Stimulated activated CD8-positive, alpha-beta memory T cell treated with anti-CD3 and anti-CD28 coated beads, Interleukin-2, amount 100 ng/mL, for 48 hours (primary cell): ENCODE data around the gene ZSCAN5A.
"Not testable (repeated sequence)": the region's sequence is repeated elsewhere in the genome, so short reads cannot be mapped to it uniquely, and the experiment has no call there.

Source experiments
- DNase-seq, 2 donors: peaks; one replicate each; pipeline ENCODE4 v3.0.0-alpha.2; 2020; ENCODE audit warnings: low read depth in 2 of 2

Gene ZSCAN5A

DNA sequence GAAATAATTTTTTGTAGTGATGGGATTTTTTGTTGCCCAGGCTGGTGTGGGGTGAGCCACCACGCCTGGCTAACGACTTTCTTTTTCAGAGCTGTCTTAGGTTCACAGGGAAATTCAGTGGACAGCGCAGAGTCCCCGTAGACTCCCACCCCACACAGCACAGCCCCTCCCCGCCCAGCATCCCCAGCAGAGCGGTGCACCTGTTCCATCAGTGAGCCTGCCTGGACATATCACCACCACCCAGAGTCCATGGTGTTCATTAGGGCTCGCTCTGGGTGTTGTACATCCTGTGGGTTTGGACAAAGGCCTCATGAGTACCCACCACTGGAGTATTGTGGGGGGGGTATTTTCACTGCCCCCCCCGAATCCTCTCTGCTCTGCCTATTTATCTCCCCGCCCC lies 104.6 kb downstream of the ZSCAN5A start:
- not testable (repeated sequence) for DNase-seq

GRCh38 chr19:56209091-56209490 lies 105.5 kb downstream of the ZSCAN5A start:
- DNase-seq: no peak

DNA sequence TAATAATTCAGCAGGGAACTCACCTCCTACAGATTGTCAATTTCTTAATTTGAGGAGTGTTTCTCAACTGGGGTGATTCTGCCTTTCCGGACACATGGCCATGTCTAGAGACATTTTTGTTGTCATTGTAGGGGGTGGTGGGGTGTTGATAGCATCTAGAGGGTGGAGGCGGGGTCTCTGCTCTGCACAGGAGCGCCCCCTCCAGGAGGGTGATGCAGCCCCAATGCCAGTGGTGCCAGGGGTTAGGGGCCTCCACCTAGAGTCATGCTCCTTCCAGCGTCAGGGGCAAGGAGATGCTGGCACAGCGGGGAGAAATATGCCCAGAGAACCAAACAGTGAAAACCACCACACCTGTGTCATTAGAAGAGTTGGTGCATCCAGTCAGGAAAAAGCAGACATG lies 107.1 kb downstream of the ZSCAN5A start:
- not testable (repeated sequence) for DNase-seq

DNA sequence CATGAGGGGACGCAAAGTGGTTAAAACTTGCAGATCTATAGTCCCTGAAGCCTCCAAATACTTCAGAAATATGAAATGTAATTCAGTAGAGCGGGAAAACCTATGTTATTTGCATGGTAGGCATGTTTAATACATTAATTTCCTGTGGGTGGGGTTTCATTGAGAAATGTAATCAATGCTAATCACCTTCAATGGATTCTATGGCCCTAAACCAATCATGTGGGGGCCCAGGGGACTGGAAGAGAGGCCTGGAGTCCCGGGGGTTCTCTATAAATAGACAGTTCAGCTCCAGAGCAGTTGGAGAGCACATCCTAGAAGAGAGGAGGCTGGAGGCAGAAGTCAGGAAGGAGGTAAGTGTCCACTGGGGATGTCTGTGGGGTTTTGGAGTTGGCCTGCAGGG lies 112.7 kb downstream of the ZSCAN5A start, which contains the start of gene ZSCAN5C:
Gene ZSCAN5C (plus strand): TSS at position 301 of the 400 bp plus-strand sequence. CDS start 3,641 bp downstream, outside the sequence.
- no peak for DNase-seq

GRCh38 chr19:56199687-56200086 lies 115.0 kb downstream of the ZSCAN5A start:
- no peak for DNase-seq

DNA sequence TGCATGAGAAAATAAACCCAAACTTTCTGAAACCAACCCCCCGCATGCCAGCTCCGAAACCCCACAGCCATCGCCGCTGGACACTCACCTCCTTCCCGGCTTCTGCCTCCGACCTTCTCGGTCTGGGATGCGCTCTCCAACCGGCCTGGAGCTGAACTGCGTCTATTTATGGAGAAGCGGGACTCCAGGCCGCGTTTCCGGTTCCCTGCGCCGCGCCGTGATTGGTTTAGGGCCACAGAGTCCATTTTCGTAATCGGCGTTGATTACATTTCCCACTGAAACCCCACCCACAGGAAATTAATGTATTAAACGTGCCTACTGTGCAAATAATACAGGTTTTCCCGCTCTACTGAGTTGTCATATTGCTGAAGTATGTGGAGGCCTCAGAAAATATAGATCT lies 117.0 kb downstream of the ZSCAN5A start, which contains the start of gene ZSCAN5B:
Gene ZSCAN5B (minus strand): TSS at position 138 of the 400 bp plus-strand sequence. CDS start 4,731 bp downstream, outside the sequence.
- DNase-seq: not testable (repeated sequence)

GRCh38 chr19:56193981-56194640 lies 120.5 kb downstream of the ZSCAN5A start:
- DNase-seq: no peak

- no peak for DNase-seq
Measured at GRCh38 chr19:56191711-56192110, 122.9 kb downstream of the ZSCAN5A start.

DNA sequence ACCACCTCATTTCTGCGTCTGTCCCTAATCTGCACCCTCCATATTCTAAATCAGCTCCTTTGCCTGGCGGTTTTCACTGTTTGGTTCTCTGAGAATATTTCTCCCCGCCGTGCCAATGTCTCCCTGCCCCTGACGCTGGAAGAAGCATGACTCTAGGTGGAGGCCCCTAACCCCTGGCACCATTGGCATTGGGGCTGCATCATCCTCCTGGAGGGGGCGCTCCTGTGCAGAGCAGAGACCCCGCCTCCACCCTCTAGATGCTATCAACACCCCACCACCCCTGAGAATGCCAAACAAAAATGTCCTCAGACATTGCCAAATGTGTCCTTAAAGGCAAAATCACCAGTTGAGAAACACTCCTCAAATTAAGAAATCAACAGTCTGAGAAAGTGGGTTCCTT lies 123.5 kb downstream of the ZSCAN5A start:
- DNase-seq: no peak

DNA sequence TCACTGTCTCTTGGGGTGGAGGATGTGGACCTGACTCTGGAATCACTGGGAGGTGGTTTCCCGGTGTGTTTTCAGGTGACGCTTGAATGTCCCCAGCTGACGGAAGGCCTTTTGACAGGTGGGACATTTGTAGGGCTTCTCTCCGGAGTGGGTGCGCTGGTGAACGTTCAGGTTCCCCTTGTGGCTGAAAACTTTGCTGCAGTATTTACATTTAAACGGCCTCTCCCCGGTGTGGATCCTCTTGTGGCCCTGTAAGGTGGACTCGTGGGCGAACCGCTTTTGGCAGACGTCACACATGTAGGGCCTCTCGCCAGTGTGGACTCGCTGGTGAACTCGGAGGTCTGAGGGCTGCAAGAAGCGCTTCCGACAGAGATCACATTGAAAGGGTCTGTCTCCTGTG lies 124.9 kb downstream of the ZSCAN5A start:
- DNase-seq: no peak

DNA sequence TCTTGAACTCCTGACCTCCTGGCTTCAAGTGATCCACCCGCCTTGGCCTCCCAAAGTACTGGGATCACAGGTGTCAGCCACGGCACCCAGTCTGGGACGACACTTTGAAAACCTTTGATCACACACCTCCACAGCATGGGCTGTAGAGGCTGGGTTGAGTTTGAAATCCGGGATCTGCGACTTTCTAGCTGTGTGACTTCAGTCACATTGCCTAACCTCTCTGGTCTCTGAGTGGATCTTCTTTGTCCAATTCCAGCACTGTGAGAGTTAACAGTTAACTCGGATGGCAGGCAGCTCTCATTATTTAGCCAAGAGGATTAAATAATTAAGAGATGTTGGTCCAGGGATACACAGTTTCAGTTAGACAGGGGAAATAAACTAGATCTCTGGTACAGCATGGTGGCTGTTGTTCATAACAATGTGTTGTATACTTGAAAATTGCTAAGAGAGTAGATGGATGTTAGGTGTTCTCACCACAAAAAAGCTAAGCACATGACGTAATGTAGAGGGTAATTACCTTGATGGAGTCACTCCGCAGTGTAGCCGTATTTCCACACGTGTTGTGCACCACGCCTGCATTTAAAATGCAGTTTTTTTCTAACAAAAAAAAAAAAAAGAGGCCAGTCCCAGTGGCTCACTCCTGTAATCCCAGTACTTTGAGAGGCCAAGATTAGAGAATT lies 136.9 kb downstream of the ZSCAN5A start:
- no peak for DNase-seq

GRCh38 chr19:56176881-56177280 lies 137.8 kb downstream of the ZSCAN5A start:
- DNase-seq: no peak

DNA sequence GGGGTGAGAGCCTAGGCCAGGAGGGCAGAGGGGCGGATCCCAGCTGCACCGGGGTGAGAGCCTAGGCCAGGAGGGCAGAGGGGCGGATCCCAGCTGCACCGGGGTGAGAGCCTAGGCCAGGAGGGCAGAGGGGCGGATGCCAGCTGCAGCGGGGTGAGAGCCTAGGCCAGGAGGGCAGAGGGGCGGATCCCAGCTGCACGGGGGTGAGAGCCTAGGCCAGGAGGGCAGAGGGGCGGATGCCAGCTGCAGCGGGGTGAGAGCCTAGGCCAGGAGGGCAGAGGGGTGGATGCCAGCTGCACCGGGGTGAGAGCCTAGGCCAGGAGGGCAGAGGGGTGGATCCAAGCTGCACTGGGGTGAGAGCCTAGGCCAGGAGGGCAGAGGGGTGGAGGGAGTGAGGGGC lies 138.3 kb downstream of the ZSCAN5A start:
- DNase-seq: not testable (repeated sequence)

DNA sequence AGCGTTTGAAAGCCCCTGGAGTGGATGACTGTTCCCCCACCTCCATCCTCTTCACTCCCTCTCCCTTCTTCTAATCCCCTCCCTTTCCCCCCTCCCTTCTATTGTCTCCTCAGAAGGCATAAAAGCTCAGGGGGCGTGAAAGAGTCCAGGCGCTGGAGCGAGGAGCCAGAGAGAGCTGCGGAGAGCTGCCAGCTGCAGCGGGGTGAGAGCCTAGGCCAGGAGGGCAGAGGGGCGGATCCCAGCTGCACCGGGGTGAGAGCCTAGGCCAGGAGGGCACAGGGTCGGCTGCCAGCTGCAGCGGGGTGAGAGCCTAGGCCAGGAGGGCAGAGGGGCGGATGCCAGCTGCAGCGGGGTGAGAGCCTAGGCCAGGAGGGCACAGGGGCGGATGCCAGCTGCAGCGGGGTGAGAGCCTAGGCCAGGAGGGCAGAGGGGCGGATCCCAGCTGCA lies 138.8 kb downstream of the ZSCAN5A start, which contains the start of gene GALP:
Gene GALP (plus strand): TSS at position 148 of the 447 bp plus-strand sequence. CDS start 1,101 bp downstream, outside the sequence.
- not testable (repeated sequence) for DNase-seq

GRCh38 chr19:56174550-56174949 lies 140.1 kb downstream of the ZSCAN5A start:
- no peak for DNase-seq

DNA sequence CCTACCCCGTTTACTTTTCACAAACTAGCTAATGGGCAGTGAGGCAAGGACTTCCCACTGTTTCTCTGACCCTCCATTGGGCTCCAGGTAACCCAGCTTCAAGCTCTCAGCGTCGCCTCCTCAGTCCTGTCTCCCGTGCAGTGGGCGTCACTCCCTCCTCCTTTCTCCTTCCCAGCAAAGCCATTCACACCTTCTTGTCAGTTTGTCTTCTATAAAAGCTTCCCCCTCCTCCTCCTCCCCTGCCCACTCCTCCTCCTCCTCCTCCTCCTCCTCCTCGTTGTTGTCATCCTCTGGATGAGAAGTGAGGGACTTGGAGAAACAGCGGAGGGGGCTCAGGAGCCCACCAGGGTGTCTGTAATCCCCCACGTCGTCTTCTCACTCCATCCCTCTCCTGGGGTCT lies 140.6 kb downstream of the ZSCAN5A start:
- DNase-seq: no peak
